Measurements from ENCODE around the gene IGFBP4.
"Not testable (repeated sequence)": the region's sequence is repeated elsewhere in the genome, so short reads cannot be mapped to it uniquely, and the experiment has no call there.

Gene IGFBP4

GRCh38 chr17:40443196-40443987, at the start of gene IGFBP4:
IGFBP4 (plus strand) TSS chr17:40443450; CDS start chr17:40443736, 286 bp downstream.
- no peaks in the 10 kb centered on the region for H3K36me3 Mint-ChIP-seq
- peak; percentile 86 for ATAC-seq
- H3K27ac Mint-ChIP-seq = peak within 1 kb of the TSS; percentile 10
- H3K4me3 Mint-ChIP-seq = peak within 1 kb of the TSS; percentile 80
- no peaks in the 10 kb centered on the region for H3K9me3 Mint-ChIP-seq
- H3K4me1 Mint-ChIP-seq = peaks cover 26% of the 10 kb centered on the region
- H3K27me3 Mint-ChIP-seq = no peaks in the 10 kb centered on the region

- H3K4me1 Mint-ChIP-seq = peaks cover 15% of the 10 kb centered on the region
- no peak overlapping the region for H3K4me3 Mint-ChIP-seq
- no peak overlapping the region for H3K27ac Mint-ChIP-seq
- no peaks in the 10 kb centered on the region for H3K9me3 Mint-ChIP-seq
- no peaks in the 10 kb centered on the region for H3K36me3 Mint-ChIP-seq
- ATAC-seq = no peak
- no peaks in the 10 kb centered on the region for H3K27me3 Mint-ChIP-seq
These were observed 44.1 kb upstream of the IGFBP4 start for GRCh38 chr17:40399185-40399584.

GRCh38 chr17:40402668-40403067, 40.6 kb upstream of the IGFBP4 start:
- Mint-ChIP-seq H3K27ac (peak overlapping the region; percentile 24), H3K9me3 (no peaks in the 10 kb centered on the region), H3K4me3 (no peak overlapping the region), H3K27me3 (no peaks in the 10 kb centered on the region), H3K4me1 (peaks cover 15% of the 10 kb centered on the region), H3K36me3 (no peaks in the 10 kb centered on the region)
- ATAC-seq = no peak

- ATAC-seq = no peak
- Mint-ChIP-seq H3K4me3 (no peak overlapping the region), H3K27me3 (no peaks in the 10 kb centered on the region), H3K36me3 (no peaks in the 10 kb centered on the region), H3K27ac (no peak overlapping the region), H3K4me1 (peaks cover 14% of the 10 kb centered on the region), H3K9me3 (no peaks in the 10 kb centered on the region)
These were observed 39.2 kb upstream of the IGFBP4 start for GRCh38 chr17:40404003-40404402.

- no peaks in the 10 kb centered on the region for H3K9me3 Mint-ChIP-seq
- H3K4me3 Mint-ChIP-seq = no peak overlapping the region
- H3K4me1 Mint-ChIP-seq = peaks cover 5% of the 10 kb centered on the region
- ATAC-seq = no peak
- no peaks in the 10 kb centered on the region for H3K36me3 Mint-ChIP-seq
- H3K27me3 Mint-ChIP-seq = no peaks in the 10 kb centered on the region
- no peak overlapping the region for H3K27ac Mint-ChIP-seq
These were observed 35.8 kb upstream of the IGFBP4 start for GRCh38 chr17:40407460-40407859.

GRCh38 chr17:40409540-40409939, 33.7 kb upstream of the IGFBP4 start:
- H3K4me1 Mint-ChIP-seq, H3K4me3 Mint-ChIP-seq, H3K9me3 Mint-ChIP-seq, ATAC-seq, H3K27me3 Mint-ChIP-seq, H3K36me3 Mint-ChIP-seq, H3K27ac Mint-ChIP-seq: not testable (repeated sequence)

GRCh38 chr17:40410082-40410481, 33.2 kb upstream of the IGFBP4 start:
- Mint-ChIP-seq H3K4me3 (no peak overlapping the region), H3K9me3 (no peaks in the 10 kb centered on the region), H3K36me3 (no peaks in the 10 kb centered on the region), H3K27me3 (no peaks in the 10 kb centered on the region), H3K27ac (no peak overlapping the region), H3K4me1 (no peaks in the 10 kb centered on the region)
- ATAC-seq = no peak

GRCh38 chr17:40411821-40412220, 31.4 kb upstream of the IGFBP4 start:
- H3K9me3 Mint-ChIP-seq = no peaks in the 10 kb centered on the region
- no peaks in the 10 kb centered on the region for H3K27me3 Mint-ChIP-seq
- no peaks in the 10 kb centered on the region for H3K4me1 Mint-ChIP-seq
- ATAC-seq = no peak
- H3K27ac Mint-ChIP-seq = no peak overlapping the region
- H3K4me3 Mint-ChIP-seq = no peak overlapping the region
- H3K36me3 Mint-ChIP-seq = no peaks in the 10 kb centered on the region

GRCh38 chr17:40412880-40413279, 30.4 kb upstream of the IGFBP4 start:
- no peaks in the 10 kb centered on the region for H3K36me3 Mint-ChIP-seq
- H3K27ac Mint-ChIP-seq = no peak overlapping the region
- no peak for ATAC-seq
- H3K4me1 Mint-ChIP-seq = peaks cover 9% of the 10 kb centered on the region
- H3K4me3 Mint-ChIP-seq = no peak overlapping the region
- H3K27me3 Mint-ChIP-seq = no peaks in the 10 kb centered on the region
- no peaks in the 10 kb centered on the region for H3K9me3 Mint-ChIP-seq

- H3K27ac Mint-ChIP-seq, H3K4me3 Mint-ChIP-seq, ATAC-seq, H3K36me3 Mint-ChIP-seq, H3K9me3 Mint-ChIP-seq, H3K27me3 Mint-ChIP-seq: not testable (repeated sequence)
- peaks cover 15% of the 10 kb centered on the region for H3K4me1 Mint-ChIP-seq
These were observed 28.9 kb upstream of the IGFBP4 start for GRCh38 chr17:40414312-40414711.

- Mint-ChIP-seq H3K27me3 (no peaks in the 10 kb centered on the region), H3K4me3 (no peak overlapping the region), H3K36me3 (no peaks in the 10 kb centered on the region), H3K27ac (no peak overlapping the region), H3K9me3 (no peaks in the 10 kb centered on the region), H3K4me1 (peaks cover 19% of the 10 kb centered on the region)
- no peak for ATAC-seq
These were observed 27.9 kb upstream of the IGFBP4 start for GRCh38 chr17:40415390-40415789.

GRCh38 chr17:40416671-40417070, 26.6 kb upstream of the IGFBP4 start:
- Mint-ChIP-seq H3K27me3 (no peaks in the 10 kb centered on the region), H3K4me3 (peak overlapping the region; percentile 96), H3K27ac (peak overlapping the region; percentile 79), H3K9me3 (no peaks in the 10 kb centered on the region), H3K36me3 (no peaks in the 10 kb centered on the region), H3K4me1 (peaks cover 19% of the 10 kb centered on the region)
- ATAC-seq = no peak

GRCh38 chr17:40417258-40417608, 26.0 kb upstream of the IGFBP4 start:
- H3K9me3 Mint-ChIP-seq = no peaks in the 10 kb centered on the region
- H3K4me1 Mint-ChIP-seq = peaks cover 19% of the 10 kb centered on the region
- no peaks in the 10 kb centered on the region for H3K36me3 Mint-ChIP-seq
- H3K27me3 Mint-ChIP-seq = no peaks in the 10 kb centered on the region
- peak overlapping the region; percentile 79 for H3K27ac Mint-ChIP-seq
- peak overlapping the region; percentile 96 for H3K4me3 Mint-ChIP-seq
- peak; percentile 28 for ATAC-seq

GRCh38 chr17:40417609-40418427, 25.4 kb upstream of the IGFBP4 start, which contains the start of gene TOP2A:
TOP2A (minus strand) TSS chr17:40417896; CDS start chr17:40417791, 105 bp downstream.
- H3K4me3 Mint-ChIP-seq = peak within 1 kb of the TSS; percentile 96
- H3K27me3 Mint-ChIP-seq = no peaks in the 10 kb centered on the region
- peak; percentile 99 for ATAC-seq
- H3K36me3 Mint-ChIP-seq = no peaks in the 10 kb centered on the region
- peak within 1 kb of the TSS; percentile 79 for H3K27ac Mint-ChIP-seq
- H3K9me3 Mint-ChIP-seq = no peaks in the 10 kb centered on the region
- peaks cover 19% of the 10 kb centered on the region for H3K4me1 Mint-ChIP-seq

- H3K9me3 Mint-ChIP-seq = no peaks in the 10 kb centered on the region
- H3K27me3 Mint-ChIP-seq = no peaks in the 10 kb centered on the region
- no peaks in the 10 kb centered on the region for H3K36me3 Mint-ChIP-seq
- ATAC-seq = no peak
- H3K27ac Mint-ChIP-seq = peak overlapping the region; percentile 79
- H3K4me3 Mint-ChIP-seq = peak overlapping the region; percentile 96
- peaks cover 19% of the 10 kb centered on the region for H3K4me1 Mint-ChIP-seq
These were observed 24.9 kb upstream of the IGFBP4 start for GRCh38 chr17:40418428-40418706.
